Body of pancreas (tissue), 4 donors: Measurements from ENCODE around the gene MRM2.

Source experiments
- CTCF ChIP-seq, 7 experiments: fragments of 450-650 bp in 4 of 7; fragments of 200-600 bp in 3 of 7; sonication (generic) in 3 of 7; IDR thresholded peaks; one replicate each; pipeline ENCODE4 v1.5.1; 2016 to 2019; ENCODE audit warnings: antibody characterized with exemption in 7 of 7
- POLR2A ChIP-seq, 3 donors: fragments of 450-650 bp; IDR thresholded peaks; one replicate each; pipeline ENCODE4 v1.6.1; 2016; ENCODE audit warnings: antibody characterized with exemption in 3 of 3, mild to moderate bottlenecking in 2 of 3

GRCh38 chr7:2290877-2291276 lies 48.9 kb upstream of the MRM2 start:
- TF ChIP-seq CTCF (IDR thresholded peaks at IDR 0.05) = no peak
- TF ChIP-seq POLR2A (IDR thresholded peaks at IDR 0.05) = no peak
